GM18858 (cell line): ENCODE data around the gene CEMIP2.

ENCODE experiments used
- ATAC-seq: cut with Tn5 transposase; IDR thresholded peaks from one replicate; pipeline ENCODE4 v1.9.1; 2021; ENCODE audit not compliant: unreplicated experiment

The CEMIP2 gene

DNA sequence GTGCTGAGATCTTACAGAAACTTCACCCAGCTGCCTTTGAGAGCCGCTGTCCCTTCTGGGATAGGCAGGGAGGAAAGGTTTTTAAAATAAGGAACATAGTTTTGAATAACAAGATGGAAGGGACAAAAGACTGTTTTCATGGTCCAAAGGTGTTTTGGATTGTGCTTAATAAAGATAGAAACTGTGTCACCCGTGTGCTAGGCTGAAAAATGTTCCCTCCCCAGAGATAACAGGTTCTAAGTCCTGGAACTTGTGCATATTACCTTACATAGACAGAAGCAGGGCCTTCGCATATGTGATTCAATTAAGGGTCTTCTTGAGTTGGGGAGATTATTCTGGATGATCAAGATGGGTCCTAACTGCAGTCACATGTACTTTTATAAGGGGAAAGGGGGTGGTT lies 1.9 kb upstream of the CEMIP2 start:
- no peak for ATAC-seq

- peak; percentile 12 for ATAC-seq
Measured at GRCh38 chr9:71769175-71770161, 1.2 kb upstream of the CEMIP2 start.

GRCh38 chr9:71767776-71768321 lies 464 bp downstream of the CEMIP2 start:
- no peak for ATAC-seq

DNA sequence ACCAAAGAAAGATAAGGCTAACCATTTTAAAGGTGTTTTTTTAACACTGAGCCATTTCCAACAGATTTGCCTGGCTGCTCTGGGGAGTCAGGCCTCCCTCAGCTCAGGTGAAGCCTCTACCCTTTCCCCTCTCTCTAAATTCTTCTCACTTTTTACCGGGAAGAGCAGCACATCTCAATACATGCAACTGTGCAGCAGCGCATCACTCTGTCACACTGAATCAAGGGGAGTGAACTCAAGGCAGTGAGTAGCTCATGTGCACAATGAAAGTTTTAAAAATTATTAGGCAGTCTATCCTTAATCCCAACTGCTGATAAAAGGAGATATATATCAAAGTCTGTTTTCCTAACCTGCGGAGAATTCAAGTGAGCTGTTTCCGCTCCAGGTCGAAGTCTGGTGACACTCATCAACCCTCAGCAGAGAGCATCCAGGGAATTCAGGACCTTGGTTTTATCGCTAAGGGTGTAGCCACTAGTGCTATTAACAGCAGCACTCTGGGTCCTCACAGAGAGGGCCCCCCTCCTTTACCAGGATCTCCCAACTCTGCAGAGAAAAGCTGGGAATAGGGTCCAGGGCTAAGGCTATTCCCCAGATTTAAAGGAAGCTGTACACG lies 1.0 kb downstream of the CEMIP2 start:
- no peak for ATAC-seq

DNA sequence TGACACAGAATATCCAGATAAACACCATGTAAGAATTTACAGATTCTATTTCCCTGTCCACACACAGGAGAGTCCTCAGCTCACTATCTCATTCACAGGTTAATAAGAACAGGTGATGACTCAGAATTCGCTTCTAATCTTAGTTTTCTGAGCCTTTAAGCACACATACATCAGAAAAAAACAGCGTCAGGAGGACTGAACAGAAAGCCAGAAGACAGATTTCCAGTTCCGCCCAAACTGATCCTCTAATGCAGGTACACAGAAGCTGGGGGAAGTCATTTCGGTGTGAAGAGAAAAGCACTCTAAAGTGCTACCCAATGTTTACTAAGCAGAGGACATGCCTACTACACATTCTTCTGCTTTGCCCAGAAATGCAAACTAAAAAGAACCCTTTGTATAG lies 1.6 kb downstream of the CEMIP2 start:
- ATAC-seq: no peak

DNA sequence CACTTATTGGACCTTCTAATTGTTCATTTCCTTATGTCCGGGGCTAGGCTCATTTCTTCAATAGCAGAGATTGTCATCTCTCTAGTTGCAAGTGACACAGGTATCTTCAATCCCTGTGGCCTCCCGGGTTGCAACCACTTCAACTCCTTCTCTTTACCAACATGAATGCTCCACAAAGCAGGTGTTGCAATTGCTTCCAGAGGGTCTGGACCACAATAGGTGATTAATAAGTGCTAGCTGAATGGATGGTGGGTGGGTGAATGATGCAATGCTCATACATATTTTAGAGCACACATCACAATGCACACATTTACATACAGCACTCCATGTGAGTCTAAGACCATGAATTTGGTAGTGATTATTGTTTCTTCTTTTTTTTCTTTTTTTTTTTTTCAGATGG lies 2.6 kb downstream of the CEMIP2 start:
- no peak for ATAC-seq

- no peak for ATAC-seq
Measured at GRCh38 chr9:71764891-71765290, 3.4 kb downstream of the CEMIP2 start.

DNA sequence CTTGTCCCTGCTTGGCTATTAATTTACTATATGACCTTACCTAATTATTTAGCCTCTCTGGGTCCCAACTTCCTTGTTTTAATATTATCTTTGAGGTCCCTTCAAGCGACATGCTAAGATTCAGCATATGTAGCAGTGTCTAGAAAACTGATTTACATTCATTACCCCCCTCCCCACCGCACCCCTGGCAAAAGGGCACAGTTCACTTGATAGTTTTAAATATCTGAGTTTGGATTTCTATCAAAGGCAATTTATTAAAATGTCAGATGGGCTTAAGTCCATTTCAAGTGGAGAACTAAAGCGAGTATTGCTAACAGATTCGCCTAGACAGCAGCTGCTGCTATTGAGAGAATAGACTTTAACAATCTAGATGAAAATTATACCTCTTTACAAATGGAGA lies 3.9 kb downstream of the CEMIP2 start:
- ATAC-seq: no peak

DNA sequence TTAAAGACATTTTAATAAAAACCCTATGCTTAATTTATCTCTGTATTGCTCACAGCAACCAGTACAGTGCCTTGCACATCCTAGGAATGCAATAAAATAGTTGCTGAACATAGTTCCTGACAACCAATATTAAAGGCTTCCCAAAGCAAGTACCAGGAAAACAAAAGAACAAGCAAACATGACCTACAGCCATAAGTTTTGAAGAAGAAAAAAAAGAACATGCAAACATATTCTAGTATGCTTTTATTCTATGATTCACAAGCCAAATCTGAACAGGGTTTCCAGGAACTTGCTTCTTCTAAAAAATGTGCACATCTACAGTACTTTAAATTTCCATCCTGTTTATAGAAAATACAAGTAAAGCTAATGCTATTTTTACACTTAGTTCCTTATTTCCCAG lies 4.5 kb downstream of the CEMIP2 start:
- ATAC-seq: no peak

GRCh38 chr9:71762900-71763653 lies 5.2 kb downstream of the CEMIP2 start:
- no peak for ATAC-seq

DNA sequence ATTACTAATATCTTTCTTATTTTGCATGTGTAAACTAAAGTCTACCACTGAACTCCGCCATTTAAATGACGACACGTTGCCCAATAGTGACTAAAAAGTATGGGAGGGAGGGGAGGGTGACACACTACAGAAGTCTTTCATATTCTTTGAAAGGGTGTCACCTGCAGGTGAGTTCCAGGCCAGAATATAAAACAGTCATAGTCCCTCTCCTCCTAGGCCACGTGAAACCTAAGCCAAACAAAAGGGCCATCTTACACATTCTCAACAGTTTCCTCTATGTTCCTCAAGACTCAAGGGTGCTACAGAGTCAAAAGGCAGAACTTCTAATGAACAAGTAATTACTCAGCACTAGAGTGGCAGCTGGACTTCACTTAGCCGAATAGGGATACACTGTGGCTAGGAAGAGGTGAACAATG lies 6.4 kb downstream of the CEMIP2 start:
- ATAC-seq: no peak

DNA sequence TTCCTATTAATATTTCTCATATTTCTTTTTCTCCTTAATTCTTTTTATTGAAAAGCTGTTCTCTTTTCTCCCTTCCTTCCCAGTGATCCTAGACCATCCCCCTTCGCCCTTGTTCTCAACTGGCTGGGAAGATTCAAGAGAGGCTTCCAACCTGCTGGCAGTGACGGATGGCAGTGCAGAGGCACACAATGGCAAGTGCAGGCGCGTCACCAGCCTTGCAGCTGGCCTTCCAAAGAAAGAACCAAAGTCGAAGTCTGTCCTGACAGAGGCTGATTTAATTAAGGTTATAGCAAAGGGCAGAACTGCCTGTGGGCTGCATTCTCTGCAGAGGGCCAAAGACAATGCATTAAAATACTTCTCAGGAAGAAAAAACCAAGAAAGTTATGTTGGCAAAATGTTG lies 7.4 kb downstream of the CEMIP2 start:
- no peak for ATAC-seq

DNA sequence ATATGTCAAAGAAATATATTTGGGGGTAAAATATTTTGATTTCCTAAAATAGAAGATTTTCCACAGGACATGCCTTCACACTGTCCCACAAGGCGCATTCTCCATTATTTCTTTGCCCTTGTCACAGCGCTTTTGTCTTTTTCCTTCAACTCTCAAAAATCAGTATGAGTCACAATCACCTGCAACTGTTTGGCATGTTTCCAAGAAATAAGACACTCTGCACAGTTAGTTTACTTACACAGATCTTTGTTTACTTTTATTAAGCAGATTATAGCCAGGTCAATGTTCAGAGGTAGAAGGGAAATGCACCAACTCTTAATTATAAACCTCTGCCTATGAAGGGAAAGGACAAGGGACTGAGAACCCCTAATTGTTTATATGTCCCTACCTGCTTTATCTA lies 9.5 kb downstream of the CEMIP2 start:
- no peak for ATAC-seq

GRCh38 chr9:71758277-71758676 lies 10.0 kb downstream of the CEMIP2 start:
- no peak for ATAC-seq

GRCh38 chr9:71756753-71757152 lies 11.6 kb downstream of the CEMIP2 start:
- ATAC-seq: no peak

- no peak for ATAC-seq
Measured at GRCh38 chr9:71755869-71756268, 12.4 kb downstream of the CEMIP2 start.

GRCh38 chr9:71755230-71755629 lies 13.1 kb downstream of the CEMIP2 start:
- no peak for ATAC-seq

- no peak for ATAC-seq
Measured at GRCh38 chr9:71754151-71754550, 14.2 kb downstream of the CEMIP2 start.

DNA sequence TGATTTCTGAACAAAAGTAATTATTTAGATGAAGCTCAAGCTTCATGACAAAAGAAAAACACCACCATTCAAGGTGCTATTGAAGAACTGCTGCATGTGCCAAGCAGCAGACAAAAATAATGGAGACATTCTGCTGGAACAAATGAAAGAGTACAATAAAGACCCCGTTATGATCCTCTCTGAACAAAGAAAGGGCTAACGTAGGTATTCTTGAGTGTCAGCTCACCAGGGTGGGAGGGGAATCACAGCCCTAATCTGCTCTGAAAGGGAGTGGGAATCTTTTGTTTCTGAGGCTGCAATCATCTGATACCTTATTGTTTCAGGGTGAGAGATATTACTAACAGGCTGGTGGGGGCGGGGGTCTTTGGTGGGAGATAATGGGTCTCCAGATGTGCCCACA lies 15.4 kb downstream of the CEMIP2 start:
- no peak for ATAC-seq

GRCh38 chr9:71752352-71752751 lies 16.0 kb downstream of the CEMIP2 start:
- no peak for ATAC-seq

DNA sequence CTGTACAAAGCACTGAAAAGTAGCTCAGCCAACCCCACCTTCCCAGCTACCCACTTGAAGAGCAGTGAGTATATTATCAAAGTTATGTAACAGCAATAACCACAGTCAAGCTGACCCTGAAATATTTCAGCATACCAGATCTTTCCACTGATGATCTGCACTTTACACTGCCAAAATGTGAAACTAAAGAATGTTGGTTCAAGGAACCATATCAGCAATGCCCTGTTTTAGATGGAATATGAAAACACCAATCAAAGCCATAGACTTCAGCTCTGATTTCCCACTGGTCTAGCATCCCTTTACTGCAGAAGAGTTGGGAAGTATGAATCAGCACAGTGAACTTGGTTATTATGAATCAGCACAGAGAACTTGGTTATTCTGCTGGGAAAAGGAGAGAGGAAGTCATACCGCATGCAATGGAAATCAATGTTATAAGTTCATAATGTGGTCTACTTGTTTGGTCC lies 20.0 kb downstream of the CEMIP2 start:
- no peak for ATAC-seq
